Fibroblast of lung (primary cell): Measurements from ENCODE around the gene TBXA2R. TPM values are rescaled to one million over a fixed set of nuclear protein-coding genes. Genes with fewer than 3 reads are reported as not detected.
A peak's percentile ranks its signal among the peaks of the same experiment; 100 is the strongest.

Experiments used
- DNase-seq, 2 donors: peaks; one replicate each; pipeline versions ENCODE4 v3.0.0 to v3.0.0-alpha.2; 2010; ENCODE audit warnings: low read depth in 2 of 2
- H2AFZ ChIP-seq: 2 replicates; pipeline ENCODE4 v1.5.1; 2012; ENCODE audit warnings: low read length, control low read depth, inconsistent platforms
- H3K27ac ChIP-seq: 2 replicates; pipeline ENCODE4 v1.5.1; 2011; ENCODE audit warnings: low read length, control low read depth; ENCODE audit not compliant: insufficient read depth
- H3K27me3 ChIP-seq: 2 replicates; pipeline ENCODE4 v1.5.1; 2011; ENCODE audit warnings: mild to moderate bottlenecking, low read length; ENCODE audit not compliant: control insufficient read depth, insufficient read depth
- H3K36me3 ChIP-seq: 2 replicates; pipeline ENCODE4 v1.5.1; 2011; ENCODE audit warnings: low read length; ENCODE audit not compliant: control insufficient read depth, insufficient read depth
- H3K4me1 ChIP-seq: 2 replicates; pipeline ENCODE4 v1.5.1; 2011; ENCODE audit warnings: low read length; ENCODE audit not compliant: control insufficient read depth, insufficient read depth; ENCODE audit errors: extremely low read depth
- H3K4me2 ChIP-seq: 2 replicates; pipeline ENCODE4 v1.5.1; 2011; ENCODE audit warnings: low read length, control low read depth; ENCODE audit not compliant: insufficient read depth; ENCODE audit errors: extremely low read depth
- H3K4me3 ChIP-seq, 4 experiments: fragments of 200-600 bp in 1 of 4; sonication (generic) in 1 of 4; replicated peaks in 1 of 4; 2 replicates each; pipeline ENCODE4 v1.5.1; 2011 to 2016; ENCODE audit warnings: low read length in 4 of 4, low read depth in 3 of 4, mild to moderate bottlenecking in 3 of 4, control low read depth in 2 of 4, inconsistent platforms in 1 of 4, mixed read lengths in 1 of 4; ENCODE audit not compliant: insufficient read depth in 1 of 4; ENCODE audit errors: control extremely low read depth in 1 of 4
- H3K79me2 ChIP-seq: 2 replicates; pipeline ENCODE4 v1.5.1; 2012; ENCODE audit warnings: mild to moderate bottlenecking, low read length, inconsistent platforms; ENCODE audit not compliant: control insufficient read depth, insufficient read depth
- H3K9ac ChIP-seq: 2 replicates; pipeline ENCODE4 v1.5.1; 2011; ENCODE audit warnings: mild to moderate bottlenecking, low read length, control low read depth; ENCODE audit not compliant: insufficient read depth
- H3K9me3 ChIP-seq: 2 replicates; pipeline ENCODE4 v1.5.1; 2012; ENCODE audit warnings: low read depth, low read length; ENCODE audit not compliant: control insufficient read depth, insufficient read depth
- H4K20me1 ChIP-seq: 2 replicates; pipeline ENCODE4 v1.5.1; 2011; ENCODE audit warnings: low read length; ENCODE audit not compliant: control insufficient read depth, insufficient read depth; ENCODE audit errors: extremely low read depth
- EZH2 ChIP-seq: IDR thresholded peaks from 2 replicates; pipeline ENCODE4 v1.5.1; 2012; ENCODE audit warnings: low read length, control low read depth, mild to moderate bottlenecking; ENCODE audit errors: missing control alignments
- polyA plus RNA-seq, 2 donors: library from polyadenylated mRNA; depleted of rRNA in 1 of 2; stranded (reverse) in 1 of 2; unstranded in 1 of 2; fragments of >200 nt; gene quantifications; 2 replicates each; pipeline ENCODE4 v1.2.1, GENCODE V29; 2011 to 2012; ENCODE audit warnings: missing spikeins in 1 of 2
- total RNA-seq: library from RNA; depleted of rRNA; stranded (reverse); fragments of >200 nt; gene quantifications from 2 replicates; pipeline ENCODE4 v1.2.1, GENCODE V29; 2014
- TF ChIP-seq, protein P1 (sequence below), 2 donors: IDR thresholded peaks in 1 of 2; conservative IDR thresholded peaks in 1 of 2; 1 replicate in 1 of 2; 2 replicates in 1 of 2; pipeline ENCODE4 v1.5.1; 2011 to 2012; ENCODE audit warnings: low read length in 2 of 2, control low read depth in 1 of 2, inconsistent platforms in 1 of 2, low read depth in 1 of 2, mild to moderate bottlenecking in 1 of 2

The TBXA2R gene
- total and polyA plus RNA-seq, 2 donors (not counting 1 experiment from before 2014, with no cell fraction given), result 1.3 to 1.8 TPM

DNA sequence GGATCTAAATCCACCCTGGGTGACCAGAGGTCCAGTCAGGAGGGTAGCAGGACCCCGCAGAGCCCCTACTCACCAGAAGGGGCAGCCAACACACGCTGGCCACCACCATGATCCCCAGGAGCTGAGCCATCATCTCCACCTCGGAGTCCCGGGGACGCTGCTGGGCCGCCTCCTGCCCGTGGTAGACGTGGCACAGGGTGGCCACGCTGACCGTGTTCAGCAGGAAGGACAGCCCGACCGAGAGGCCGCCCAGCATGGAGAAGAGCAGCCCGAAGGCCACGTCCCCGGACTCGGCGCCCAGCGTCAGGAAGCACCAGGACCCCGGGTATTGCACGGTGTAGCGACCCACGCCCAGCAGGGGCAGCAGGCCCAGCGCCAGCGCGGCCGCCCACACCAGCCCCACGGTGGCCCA is 6.9 kb downstream of the TBXA2R start:
- no peak overlapping the region for H3K9ac ChIP-seq
- TF ChIP-seq EZH2, result no peak
- TF ChIP-seq, protein P1, sequence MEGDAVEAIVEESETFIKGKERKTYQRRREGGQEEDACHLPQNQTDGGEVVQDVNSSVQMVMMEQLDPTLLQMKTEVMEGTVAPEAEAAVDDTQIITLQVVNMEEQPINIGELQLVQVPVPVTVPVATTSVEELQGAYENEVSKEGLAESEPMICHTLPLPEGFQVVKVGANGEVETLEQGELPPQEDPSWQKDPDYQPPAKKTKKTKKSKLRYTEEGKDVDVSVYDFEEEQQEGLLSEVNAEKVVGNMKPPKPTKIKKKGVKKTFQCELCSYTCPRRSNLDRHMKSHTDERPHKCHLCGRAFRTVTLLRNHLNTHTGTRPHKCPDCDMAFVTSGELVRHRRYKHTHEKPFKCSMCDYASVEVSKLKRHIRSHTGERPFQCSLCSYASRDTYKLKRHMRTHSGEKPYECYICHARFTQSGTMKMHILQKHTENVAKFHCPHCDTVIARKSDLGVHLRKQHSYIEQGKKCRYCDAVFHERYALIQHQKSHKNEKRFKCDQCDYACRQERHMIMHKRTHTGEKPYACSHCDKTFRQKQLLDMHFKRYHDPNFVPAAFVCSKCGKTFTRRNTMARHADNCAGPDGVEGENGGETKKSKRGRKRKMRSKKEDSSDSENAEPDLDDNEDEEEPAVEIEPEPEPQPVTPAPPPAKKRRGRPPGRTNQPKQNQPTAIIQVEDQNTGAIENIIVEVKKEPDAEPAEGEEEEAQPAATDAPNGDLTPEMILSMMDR (conservative IDR thresholded peaks at IDR 0.05 in 1 of 2, IDR thresholded peaks at IDR 0.05 in 1 of 2; ENCODE audit: low read depth in 1 of 2, low read length in 2 of 2), result no peak
- no peak for DNase-seq

GRCh38 chr19:3595521-3596061 is 11.1 kb downstream of the TBXA2R start:
- no peak overlapping the region for H2AFZ ChIP-seq
- H4K20me1 ChIP-seq, result no peaks in the 10 kb centered on the region
- H3K4me2 ChIP-seq, result no peak overlapping the region
- H3K36me3 ChIP-seq, result peaks cover 2% of the 10 kb centered on the region
- no peak overlapping the region for H3K9ac ChIP-seq
- no peak overlapping the region for H3K27ac ChIP-seq
- H3K79me2 ChIP-seq, result no peaks in the 10 kb centered on the region
- H3K9me3 ChIP-seq, result no peaks in the 10 kb centered on the region
- TF ChIP-seq, protein P1 (conservative IDR thresholded peaks at IDR 0.05 in 1 of 2, IDR thresholded peaks at IDR 0.05 in 1 of 2; ENCODE audit: low read depth in 1 of 2, low read length in 2 of 2), result no peak
- TF ChIP-seq EZH2, result no peak
- no peaks in the 10 kb centered on the region for H3K27me3 ChIP-seq
- H3K4me3 ChIP-seq, result no peak overlapping the region
- DNase-seq, result no peak
- no peaks in the 10 kb centered on the region for H3K4me1 ChIP-seq

More for the DNA sequence above, 6.9 kb downstream of the TBXA2R start:
- peaks cover 2% of the 10 kb centered on the region for H3K4me1 ChIP-seq
- no peaks in the 10 kb centered on the region for H3K27me3 ChIP-seq
- no peaks in the 10 kb centered on the region for H4K20me1 ChIP-seq
- no peak overlapping the region for H3K4me2 ChIP-seq
- H3K9me3 ChIP-seq, result no peaks in the 10 kb centered on the region
- peaks cover 2% of the 10 kb centered on the region for H3K36me3 ChIP-seq
- no peak overlapping the region for H3K27ac ChIP-seq
- no peaks in the 10 kb centered on the region for H3K79me2 ChIP-seq
- no peak overlapping the region for H3K4me3 ChIP-seq
- H2AFZ ChIP-seq, result no peak overlapping the region

- Histone ChIP-seq H4K20me1 (no peaks in the 10 kb centered on the region), H3K27ac (no peak overlapping the region), H3K9ac (no peak overlapping the region), H3K79me2 (no peaks in the 10 kb centered on the region), H3K4me2 (no peak overlapping the region), H3K4me3 (no peak overlapping the region), H3K9me3 (no peaks in the 10 kb centered on the region), H3K4me1 (no peaks in the 10 kb centered on the region), H2AFZ (no peak overlapping the region), H3K36me3 (no peaks in the 10 kb centered on the region), H3K27me3 (no peaks in the 10 kb centered on the region)
- DNase-seq, result no peak
- TF ChIP-seq, protein P1 (conservative IDR thresholded peaks at IDR 0.05 in 1 of 2, IDR thresholded peaks at IDR 0.05 in 1 of 2; ENCODE audit: low read depth in 1 of 2, low read length in 2 of 2), result peak in 1 of 2 donors; percentile 5
- TF ChIP-seq EZH2, result no peak
Measured at GRCh38 chr19:3593156-3593555, 13.5 kb downstream of the TBXA2R start.
